HCT116 (cell line): Measurements from ENCODE around the gene AXL.

ENCODE experiments used
- POLR2A ChIP-seq: IDR thresholded peaks from 2 replicates; pipeline ENCODE4 v1.7.0; 2011; ENCODE audit warnings: borderline replicate concordance; ENCODE audit not compliant: insufficient read depth, insufficient read length; ENCODE audit errors: extremely low read depth
- TF ChIP-seq, protein P1 (sequence below), 3 experiments: fragments of 200-600 bp in 1 of 3; sonication (generic) in 1 of 3; IDR thresholded peaks in 2 of 3; conservative IDR thresholded peaks in 1 of 3; 2 replicates each; pipeline ENCODE4 v1.5.1; 2012 to 2017; ENCODE audit warnings: low read depth in 2 of 3, low read length in 2 of 3, antibody characterized with exemption in 1 of 3, borderline replicate concordance in 1 of 3, control low read depth in 1 of 3, mild to moderate bottlenecking in 1 of 3, mixed read lengths in 1 of 3, mixed run types in 1 of 3, moderate library complexity in 1 of 3; ENCODE audit not compliant: insufficient read depth in 1 of 3

DNA sequence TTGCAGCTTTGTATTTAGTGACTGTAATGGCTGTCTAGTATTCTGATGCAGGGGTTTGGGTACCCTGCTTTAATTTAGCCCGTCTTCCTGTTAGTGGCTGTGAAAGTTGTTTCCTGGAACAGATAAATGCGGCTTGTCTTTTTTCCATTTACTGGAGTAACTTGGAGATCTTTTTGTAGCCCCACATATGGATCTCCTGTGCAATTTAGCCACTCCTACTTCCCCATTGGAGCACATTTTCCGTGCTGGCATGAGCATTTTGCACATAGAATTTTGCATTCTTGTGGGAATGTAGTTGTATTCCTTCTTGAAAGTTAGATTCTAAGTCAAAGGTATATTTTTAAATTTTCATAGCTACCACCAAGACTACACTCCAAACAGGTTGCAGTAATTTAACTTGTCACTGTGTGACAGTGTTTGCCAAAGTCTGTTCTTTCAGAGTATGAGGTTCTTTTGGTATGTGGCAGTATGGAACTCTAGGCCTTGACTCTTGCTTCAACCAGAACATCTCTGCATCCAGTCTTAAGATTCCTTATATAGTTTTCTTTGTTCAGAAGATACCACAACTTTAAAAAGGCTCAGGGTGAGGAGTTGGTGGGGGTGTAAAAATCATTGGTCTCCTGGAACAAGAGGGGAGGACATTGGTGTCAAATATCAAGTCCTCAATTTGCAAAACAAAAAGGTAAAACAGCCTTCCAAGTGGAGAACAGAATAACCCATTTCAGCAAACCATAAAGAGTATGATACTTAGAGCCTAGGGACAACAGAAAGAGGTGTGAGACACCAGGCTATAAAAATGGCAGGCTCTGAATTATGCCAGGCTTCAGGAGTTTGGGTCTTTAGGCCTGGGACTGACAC lies 69.9 kb downstream of the AXL start:
- TF ChIP-seq, protein P1, sequence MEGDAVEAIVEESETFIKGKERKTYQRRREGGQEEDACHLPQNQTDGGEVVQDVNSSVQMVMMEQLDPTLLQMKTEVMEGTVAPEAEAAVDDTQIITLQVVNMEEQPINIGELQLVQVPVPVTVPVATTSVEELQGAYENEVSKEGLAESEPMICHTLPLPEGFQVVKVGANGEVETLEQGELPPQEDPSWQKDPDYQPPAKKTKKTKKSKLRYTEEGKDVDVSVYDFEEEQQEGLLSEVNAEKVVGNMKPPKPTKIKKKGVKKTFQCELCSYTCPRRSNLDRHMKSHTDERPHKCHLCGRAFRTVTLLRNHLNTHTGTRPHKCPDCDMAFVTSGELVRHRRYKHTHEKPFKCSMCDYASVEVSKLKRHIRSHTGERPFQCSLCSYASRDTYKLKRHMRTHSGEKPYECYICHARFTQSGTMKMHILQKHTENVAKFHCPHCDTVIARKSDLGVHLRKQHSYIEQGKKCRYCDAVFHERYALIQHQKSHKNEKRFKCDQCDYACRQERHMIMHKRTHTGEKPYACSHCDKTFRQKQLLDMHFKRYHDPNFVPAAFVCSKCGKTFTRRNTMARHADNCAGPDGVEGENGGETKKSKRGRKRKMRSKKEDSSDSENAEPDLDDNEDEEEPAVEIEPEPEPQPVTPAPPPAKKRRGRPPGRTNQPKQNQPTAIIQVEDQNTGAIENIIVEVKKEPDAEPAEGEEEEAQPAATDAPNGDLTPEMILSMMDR (IDR thresholded peaks at IDR 0.05 in 2 of 3, conservative IDR thresholded peaks at IDR 0.05 in 1 of 3; ENCODE audit: borderline replicate concordance in 1 of 3, insufficient read depth in 1 of 3, low read depth in 2 of 3, low read length in 2 of 3) = no peak
- TF ChIP-seq POLR2A = no peak
